HG03097 (cell line): Measurements from ENCODE around the gene TUT1.
"Not testable (repeated sequence)": the region's sequence is repeated elsewhere in the genome, so short reads cannot be mapped to it uniquely, and the experiment has no call there.

Experiments used
- ATAC-seq: cut with Tn5 transposase; IDR thresholded peaks from one replicate; pipeline ENCODE4 v1.9.1; 2021; ENCODE audit not compliant: unreplicated experiment, low FRiP score

The TUT1 gene

DNA sequence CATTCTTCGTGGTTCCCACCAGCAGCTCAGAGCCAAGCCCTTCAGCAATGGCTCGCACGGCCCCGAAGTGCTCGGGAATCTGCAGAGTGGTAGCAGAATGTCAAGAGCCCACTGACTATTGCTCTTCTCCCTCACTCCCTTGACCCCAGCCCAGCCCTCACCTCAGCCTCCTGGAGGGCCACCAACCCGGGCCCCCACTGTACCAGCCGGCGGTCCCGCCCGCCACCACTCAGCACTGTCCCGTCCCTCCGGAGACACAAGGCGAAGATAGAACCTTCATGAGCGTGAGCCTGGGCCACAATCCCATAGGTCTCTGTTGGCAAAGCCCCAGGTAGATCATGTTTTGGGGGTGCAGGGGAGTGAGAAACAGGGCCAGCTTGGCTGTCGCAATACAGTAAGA, 14.6 kb upstream of the TUT1 start:
- ATAC-seq = no peak

DNA sequence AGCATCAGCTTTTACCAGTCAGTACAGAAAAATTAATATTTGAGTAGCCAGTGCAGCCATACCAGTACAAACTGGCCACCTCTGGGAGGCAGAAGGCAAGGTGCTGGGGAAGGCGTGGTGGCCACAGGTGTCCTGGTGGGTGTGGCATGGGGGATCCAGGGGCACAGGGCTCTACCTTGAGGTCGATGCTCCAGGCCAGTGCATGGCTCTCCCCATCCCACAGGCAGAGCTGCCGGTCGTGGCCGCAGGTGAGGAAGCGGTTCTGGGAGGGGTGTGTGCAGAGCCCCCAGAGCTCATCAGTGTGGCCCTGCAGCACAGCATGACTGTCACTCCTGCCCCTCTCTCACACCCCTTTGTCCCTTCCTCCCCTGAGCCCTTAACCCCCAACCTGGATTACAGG, 14.1 kb upstream of the TUT1 start:
- no peak for ATAC-seq

DNA sequence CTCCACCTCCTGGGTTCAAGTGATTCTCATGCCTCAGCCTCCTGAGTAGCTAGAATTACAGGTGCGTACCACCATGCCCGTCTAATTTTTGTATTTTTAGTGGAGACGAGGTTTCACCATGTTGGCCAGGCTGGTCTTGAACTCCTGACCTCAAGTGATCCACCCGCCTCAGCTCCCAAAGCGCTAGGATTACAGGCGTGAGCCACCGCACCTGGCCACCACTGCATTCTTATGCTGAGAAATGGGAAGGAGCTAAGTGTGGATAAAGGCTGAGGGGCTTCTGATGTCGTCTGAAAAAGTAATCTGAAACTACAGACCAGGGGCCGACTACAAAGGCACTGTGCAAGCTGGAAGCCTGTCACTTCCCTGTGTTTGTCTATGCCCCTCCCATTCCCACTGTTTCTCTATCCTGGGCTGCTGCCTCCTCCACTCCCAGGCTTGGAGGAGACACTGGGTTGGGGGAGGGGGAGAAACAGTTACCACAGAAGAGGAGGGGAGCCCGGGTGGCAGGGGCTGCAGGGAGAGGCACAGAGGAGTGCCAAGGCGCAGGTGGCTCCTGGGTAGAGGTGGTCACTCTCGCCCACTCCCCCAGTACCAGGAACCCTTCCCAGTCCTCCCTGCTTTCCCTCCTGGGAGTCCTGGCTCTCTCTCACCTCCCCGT, 13.3 kb upstream of the TUT1 start:
- ATAC-seq = no peak

- ATAC-seq = no peak
Observed at GRCh38 chr11:62603776-62604299, 12.5 kb upstream of the TUT1 start.

DNA sequence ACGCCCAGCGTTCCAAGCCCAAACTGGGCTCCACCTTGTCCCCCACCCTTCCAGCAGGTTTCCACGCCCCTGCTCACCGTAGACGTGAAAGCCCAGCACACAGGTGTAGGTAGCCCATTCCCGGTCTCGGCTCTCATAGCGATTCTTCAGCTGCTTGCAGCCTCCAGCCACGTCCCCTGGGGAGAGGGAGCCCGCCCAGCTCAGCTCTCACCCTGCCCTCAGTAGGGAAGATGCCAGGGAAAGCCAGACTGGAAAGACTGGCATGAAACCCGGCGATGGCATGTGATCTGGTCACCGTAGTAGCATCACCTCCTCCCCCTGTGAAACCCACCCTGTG, 11.7 kb upstream of the TUT1 start:
- no peak for ATAC-seq

- ATAC-seq = no peak
Observed at GRCh38 chr11:62602141-62603071, 11.1 kb upstream of the TUT1 start.

GRCh38 chr11:62601372-62602140, 10.2 kb upstream of the TUT1 start, which contains the start of gene MTA2:
TSS of gene MTA2 (minus strand) at chr11:62601865. CDS start at chr11:62601450, 415 bp downstream.
- peak; percentile 68 for ATAC-seq

DNA sequence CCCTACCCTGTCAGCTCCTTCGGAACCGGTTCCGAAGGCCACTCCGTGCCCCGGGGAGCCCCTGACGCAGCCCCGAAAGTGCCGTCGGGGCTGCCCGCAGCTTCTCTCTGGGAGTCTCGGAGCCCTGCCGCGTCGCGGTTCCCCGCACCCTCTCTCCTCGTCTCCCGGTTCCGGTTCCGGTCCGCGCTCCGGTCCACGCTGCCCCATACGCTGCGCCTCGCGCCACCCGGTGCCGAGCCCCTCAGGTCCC, 9.7 kb upstream of the TUT1 start:
- peak; percentile 17 for ATAC-seq

DNA sequence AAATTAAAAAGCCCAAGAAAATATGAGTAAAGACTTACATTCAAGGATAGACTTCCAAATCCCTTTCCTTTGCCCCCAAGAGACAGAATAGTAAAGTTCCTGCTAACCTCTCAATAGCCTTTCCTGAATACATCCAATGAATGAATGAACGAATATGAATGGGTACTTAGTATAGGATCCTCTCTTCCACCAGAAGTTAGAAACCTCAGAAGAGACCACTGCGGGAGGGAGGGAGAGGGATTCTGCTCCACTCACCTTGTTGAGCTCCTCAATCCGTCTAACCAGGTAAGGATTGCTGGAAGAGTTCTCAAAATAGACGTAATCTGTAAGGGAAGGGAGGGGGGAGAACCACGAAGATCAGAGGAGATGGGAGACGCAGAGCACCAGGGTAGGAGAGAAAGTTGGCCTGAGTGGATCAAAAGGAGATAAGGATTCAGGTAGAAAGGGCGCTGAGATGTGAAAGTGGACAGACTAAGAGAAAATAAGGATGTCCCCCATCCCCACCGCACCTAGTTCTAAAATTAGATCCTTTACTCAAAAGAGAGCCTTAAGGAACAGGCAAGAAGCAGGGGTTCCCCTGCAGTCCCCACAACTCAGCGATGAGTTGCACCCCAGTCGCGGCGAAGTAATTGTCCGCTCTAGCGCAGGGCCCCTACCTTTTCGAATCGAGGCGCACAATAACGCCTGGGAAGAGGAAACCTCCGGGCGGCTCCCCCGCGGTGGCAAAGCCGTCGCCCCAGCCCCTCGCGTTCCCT, 9.2 kb upstream of the TUT1 start:
- no peak for ATAC-seq

DNA sequence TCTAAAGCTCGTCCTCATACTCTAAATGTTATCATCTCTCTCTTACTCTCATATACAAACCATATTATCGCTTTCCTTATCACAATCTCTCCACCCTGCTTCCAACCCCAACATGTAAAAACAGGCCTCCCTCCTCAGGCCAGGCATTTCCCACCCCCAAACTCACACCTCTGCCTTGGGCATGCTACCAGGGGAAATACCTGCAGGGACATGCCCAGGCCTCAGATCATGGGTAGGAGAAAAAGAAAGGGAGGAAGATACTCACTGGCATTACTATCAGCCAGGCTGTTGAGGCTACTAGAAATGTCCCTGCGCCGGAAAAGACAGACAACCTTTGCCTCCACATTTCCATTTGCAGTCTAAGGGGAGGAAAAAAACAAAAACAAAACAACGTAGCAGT, 8.6 kb upstream of the TUT1 start:
- ATAC-seq = no peak

DNA sequence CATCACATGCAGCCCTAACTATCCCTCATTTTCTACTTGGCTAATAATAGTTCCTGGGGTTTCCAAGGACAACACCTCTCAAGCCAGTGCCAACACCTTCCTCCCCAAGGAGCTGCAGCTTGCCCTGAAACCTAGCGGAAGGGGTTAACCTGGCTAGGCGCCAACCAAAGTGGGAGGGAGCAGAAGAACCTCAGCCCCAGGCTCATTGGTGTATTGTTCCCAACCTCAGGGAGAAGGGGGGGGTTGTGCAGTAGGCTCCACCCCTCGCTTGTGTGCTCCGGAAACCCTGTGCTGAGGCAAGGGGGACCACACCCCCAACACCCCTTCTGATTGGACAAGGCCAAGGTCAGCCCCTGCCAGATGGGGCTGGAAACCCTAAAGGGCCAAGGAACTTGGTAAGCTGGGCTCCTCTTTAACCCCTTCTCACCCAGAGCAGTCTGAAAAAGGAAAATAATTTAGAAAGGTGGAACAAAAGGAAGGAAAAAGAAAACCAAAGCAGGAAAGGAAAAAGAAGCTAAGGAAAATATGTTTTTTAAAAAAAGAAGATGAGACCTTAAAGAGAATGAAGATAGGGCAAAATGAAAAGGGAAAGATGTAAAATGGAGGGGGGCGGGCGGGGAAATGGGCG, 7.9 kb upstream of the TUT1 start:
- peak; percentile 30 for ATAC-seq

GRCh38 chr11:62595124-62595523, 3.8 kb upstream of the TUT1 start:
- ATAC-seq = no peak

DNA sequence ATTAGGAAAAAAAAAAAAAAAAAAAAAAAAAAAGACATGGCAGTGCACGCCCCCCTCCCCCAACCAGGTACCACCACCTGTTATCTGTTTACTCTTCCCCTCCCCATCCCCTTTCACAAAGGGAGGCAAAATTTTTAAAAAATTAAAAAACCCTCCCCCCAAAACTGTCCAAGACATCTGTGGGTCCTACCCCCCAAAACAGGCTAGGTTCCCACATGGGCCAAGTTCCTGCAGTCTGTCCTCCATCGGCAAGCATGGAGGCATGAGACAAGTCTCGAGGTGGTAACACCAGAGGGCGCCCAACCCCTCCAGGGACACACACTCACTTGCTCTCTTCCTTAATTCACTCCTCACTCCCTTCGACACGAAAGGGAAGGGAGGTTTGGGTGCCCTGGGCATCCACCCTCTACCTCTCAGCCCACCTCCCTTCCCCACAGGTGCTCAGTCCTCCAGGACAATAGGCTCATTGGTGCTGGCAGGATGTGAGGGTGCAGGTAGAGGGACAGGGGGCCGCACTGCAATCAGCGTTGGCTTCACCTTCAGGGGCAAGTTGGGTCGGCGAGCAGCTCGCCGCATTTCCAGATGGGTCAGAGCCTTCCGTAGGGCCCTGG, 2.2 kb upstream of the TUT1 start:
- no peak for ATAC-seq

DNA sequence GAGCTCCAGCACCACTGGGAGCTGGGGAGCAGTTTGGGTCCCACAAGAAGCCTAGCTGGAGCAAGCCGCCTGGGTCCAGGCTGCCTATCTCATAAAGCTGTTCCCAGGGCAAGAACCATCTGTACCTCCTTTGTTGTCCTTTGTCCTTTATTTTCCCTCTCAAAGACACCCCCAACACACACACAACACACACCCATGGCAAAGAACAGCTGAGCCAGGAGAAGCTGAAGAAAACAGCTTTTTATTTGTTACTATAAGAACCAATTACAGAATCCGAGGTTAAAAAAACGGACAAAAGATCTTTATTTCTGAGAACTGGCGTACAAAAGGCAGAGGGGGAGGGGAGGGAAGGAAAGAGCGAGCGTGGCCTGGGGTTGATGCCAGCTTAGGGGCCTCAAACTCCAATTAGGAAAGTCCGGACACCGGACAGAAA, 1.7 kb upstream of the TUT1 start:
- no peak for ATAC-seq

DNA sequence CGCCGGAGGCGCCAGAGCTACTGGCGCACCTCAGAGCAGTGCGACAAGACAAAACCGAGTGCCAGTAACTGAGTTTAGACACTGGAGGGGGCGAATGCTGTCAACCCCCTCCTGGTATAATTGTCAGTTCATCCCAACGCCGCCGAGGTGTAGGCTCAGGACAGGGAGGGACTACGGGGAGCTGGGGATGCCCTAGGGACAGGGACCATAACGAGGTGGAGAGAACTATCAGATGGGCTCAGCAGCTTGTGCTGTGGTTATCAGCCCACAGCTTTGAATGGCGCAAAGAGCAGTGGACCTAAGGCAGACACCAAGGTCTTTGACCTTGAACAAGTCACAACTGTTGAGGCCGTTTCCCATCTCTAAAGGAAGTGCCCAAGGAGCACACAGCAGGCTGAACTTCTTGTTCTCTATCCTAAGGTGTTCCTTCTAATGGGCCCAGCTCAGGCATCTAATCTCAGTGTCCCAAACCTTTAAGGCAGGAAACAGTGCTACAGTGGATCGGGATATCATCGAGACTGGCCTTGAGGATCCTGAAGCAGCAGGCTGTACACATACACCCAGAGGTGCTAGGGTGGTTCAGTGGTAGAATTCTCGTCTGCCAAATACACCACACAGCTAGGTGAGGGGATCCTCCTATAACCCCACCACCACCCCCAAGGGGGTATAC, 958 bp upstream of the TUT1 start:
- ATAC-seq = no peak

DNA sequence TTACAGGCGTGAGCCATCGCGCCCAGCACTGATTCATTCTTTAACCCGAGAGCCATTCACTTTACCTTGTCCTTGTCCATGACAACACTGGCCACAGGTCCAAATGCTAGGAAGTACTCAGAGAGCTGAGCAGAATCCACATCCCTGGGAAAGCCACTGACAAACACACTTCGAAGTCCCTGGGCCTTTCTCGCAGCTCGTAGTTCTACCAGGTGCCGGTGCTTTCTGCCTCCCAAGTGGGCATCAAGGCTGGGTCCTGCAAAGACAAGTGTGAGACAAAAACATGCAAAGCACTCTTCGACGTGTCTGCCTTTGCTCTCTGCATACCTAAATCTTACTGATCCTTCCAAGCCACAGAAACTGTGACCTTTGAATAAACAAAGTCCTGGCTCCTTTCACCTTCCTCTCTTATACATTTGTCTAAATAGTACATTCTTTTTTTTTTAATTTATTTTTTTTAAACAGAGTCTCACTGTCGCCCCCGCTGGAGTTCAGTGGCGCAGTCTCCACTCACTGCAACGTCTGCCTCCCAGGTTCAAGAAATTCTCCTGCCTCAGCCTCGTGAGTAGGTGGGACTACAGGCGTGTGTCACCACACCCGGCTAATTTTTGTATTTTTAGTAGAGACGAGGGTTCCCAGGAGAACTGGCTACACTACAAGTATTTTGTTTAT, 2.2 kb downstream of the TUT1 start:
- ATAC-seq = no peak

- not testable (repeated sequence) for ATAC-seq
Observed at GRCh38 chr11:62585356-62585755, 6.0 kb downstream of the TUT1 start.

DNA sequence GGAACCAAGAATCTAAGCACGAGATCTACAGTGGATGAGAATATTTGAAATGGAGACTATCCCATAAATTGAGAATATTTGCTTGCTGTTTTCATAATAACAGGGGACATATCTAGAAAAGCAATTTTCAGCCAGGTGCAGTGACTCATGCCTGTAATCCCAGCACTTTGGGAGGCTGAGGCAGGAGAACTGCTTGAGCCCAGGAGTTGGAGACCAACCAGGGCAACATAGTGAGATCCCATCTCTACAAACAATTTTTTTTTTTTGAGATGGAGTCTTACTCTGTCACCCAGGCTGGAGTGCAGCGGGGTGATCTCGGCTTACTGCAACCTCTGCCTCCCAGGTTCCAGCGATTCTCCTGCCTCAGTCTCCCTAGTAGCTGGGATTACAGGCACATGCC, 9.6 kb downstream of the TUT1 start:
- ATAC-seq = not testable (repeated sequence)
